Measurements from ENCODE around the gene TMEM126B. TPM values are rescaled to one million over a fixed set of nuclear protein-coding genes. Genes with fewer than 3 reads are reported as not detected.

Gene TMEM126B
- total and polyA plus RNA-seq, 2 of the 13 experiments (the other 11 are each of a cell fraction or from before 2014, with no cell fraction given): 33.6 to 54.8 TPM

DNA sequence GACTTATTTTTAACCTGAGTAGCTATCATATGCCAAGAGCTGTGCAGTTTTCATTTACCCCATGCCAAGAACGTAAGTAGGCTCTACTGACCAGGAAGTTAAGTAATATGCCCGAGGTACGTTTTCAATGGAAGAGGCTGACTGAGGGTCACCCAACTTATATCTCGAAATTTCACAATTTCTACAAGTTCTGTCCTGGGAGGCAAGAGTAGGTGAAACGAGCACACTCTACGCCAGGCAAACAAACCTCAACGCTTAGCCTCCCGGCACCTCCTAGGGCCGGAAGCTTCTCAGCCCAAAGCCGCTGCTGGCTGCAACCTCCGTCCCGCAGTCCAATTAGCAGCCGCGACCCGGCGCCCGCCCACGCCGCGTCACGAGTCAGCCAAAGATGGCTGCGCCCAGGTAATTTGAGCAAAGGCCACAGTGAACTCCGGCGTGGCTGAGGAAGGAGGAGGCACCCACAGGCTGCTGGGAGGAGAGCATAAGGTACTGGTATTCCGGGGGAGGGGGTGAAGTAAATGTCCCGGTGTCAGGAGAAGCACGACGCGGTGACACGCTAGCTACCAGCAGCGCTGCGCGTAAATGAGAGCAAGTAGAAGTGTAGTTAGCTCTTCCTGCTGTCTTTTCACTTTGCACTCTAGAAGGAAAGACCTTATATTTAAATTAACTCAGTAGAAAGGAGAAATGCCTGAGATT lies 19.4 kb downstream of the TMEM126B start, which contains the start of gene TMEM126A (continued):
- TF ChIP-seq, protein P1, sequence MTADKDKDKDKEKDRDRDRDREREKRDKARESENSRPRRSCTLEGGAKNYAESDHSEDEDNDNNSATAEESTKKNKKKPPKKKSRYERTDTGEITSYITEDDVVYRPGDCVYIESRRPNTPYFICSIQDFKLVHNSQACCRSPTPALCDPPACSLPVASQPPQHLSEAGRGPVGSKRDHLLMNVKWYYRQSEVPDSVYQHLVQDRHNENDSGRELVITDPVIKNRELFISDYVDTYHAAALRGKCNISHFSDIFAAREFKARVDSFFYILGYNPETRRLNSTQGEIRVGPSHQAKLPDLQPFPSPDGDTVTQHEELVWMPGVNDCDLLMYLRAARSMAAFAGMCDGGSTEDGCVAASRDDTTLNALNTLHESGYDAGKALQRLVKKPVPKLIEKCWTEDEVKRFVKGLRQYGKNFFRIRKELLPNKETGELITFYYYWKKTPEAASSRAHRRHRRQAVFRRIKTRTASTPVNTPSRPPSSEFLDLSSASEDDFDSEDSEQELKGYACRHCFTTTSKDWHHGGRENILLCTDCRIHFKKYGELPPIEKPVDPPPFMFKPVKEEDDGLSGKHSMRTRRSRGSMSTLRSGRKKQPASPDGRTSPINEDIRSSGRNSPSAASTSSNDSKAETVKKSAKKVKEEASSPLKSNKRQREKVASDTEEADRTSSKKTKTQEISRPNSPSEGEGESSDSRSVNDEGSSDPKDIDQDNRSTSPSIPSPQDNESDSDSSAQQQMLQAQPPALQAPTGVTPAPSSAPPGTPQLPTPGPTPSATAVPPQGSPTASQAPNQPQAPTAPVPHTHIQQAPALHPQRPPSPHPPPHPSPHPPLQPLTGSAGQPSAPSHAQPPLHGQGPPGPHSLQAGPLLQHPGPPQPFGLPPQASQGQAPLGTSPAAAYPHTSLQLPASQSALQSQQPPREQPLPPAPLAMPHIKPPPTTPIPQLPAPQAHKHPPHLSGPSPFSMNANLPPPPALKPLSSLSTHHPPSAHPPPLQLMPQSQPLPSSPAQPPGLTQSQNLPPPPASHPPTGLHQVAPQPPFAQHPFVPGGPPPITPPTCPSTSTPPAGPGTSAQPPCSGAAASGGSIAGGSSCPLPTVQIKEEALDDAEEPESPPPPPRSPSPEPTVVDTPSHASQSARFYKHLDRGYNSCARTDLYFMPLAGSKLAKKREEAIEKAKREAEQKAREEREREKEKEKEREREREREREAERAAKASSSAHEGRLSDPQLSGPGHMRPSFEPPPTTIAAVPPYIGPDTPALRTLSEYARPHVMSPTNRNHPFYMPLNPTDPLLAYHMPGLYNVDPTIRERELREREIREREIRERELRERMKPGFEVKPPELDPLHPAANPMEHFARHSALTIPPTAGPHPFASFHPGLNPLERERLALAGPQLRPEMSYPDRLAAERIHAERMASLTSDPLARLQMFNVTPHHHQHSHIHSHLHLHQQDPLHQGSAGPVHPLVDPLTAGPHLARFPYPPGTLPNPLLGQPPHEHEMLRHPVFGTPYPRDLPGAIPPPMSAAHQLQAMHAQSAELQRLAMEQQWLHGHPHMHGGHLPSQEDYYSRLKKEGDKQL (CRISPR knock-in tag; IDR thresholded peaks at IDR 0.05; ENCODE audit: low read depth): no peak
- TF ChIP-seq, protein P2, sequence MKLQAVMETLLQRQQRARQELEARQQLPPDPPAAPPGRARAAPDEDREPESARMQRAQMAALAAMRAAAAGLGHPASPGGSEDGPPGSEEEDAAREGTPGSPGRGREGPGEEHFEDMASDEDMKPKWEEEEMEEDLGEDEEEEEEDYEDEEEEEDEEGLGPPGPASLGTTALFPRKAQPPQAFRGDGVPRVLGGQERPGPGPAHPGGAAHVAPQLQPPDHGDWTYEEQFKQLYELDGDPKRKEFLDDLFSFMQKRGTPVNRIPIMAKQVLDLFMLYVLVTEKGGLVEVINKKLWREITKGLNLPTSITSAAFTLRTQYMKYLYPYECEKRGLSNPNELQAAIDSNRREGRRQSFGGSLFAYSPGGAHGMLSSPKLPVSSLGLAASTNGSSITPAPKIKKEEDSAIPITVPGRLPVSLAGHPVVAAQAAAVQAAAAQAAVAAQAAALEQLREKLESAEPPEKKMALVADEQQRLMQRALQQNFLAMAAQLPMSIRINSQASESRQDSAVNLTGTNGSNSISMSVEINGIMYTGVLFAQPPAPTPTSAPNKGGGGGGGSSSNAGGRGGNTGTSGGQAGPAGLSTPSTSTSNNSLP (IDR thresholded peaks at IDR 0.05; ENCODE audit: low read depth, low read length): no peak
- TF ChIP-seq, protein P3, sequence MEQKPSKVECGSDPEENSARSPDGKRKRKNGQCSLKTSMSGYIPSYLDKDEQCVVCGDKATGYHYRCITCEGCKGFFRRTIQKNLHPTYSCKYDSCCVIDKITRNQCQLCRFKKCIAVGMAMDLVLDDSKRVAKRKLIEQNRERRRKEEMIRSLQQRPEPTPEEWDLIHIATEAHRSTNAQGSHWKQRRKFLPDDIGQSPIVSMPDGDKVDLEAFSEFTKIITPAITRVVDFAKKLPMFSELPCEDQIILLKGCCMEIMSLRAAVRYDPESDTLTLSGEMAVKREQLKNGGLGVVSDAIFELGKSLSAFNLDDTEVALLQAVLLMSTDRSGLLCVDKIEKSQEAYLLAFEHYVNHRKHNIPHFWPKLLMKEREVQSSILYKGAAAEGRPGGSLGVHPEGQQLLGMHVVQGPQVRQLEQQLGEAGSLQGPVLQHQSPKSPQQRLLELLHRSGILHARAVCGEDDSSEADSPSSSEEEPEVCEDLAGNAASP (CRISPR knock-in tag; IDR thresholded peaks at IDR 0.05; ENCODE audit: borderline replicate concordance): peak; percentile 39; the same call in 1 of the 2 replicates
- TF ChIP-seq, protein P4, sequence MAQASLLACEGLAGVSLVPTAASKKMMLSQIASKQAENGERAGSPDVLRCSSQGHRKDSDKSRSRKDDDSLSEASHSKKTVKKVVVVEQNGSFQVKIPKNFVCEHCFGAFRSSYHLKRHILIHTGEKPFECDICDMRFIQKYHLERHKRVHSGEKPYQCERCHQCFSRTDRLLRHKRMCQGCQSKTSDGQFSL (CRISPR knock-in tag; IDR thresholded peaks at IDR 0.05): no peak
- TF ChIP-seq, protein P5, sequence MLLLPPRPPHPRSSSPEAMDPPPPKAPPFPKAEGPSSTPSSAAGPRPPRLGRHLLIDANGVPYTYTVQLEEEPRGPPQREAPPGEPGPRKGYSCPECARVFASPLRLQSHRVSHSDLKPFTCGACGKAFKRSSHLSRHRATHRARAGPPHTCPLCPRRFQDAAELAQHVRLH (CRISPR knock-in tag; IDR thresholded peaks at IDR 0.05; ENCODE audit: borderline replicate concordance, low read depth): peak; percentile 79; the same call in 1 of the 2 replicates
- TF ChIP-seq ZNF788 (CRISPR knock-in tag; IDR thresholded peaks at IDR 0.05; ENCODE audit: borderline replicate concordance): peak; percentile 88; the same call in 1 of the 2 replicates
- no peak for TF ChIP-seq HOXA7 (CRISPR knock-in tag; IDR thresholded peaks at IDR 0.05)
- peak in 1 of 2 experiments; percentile 7; a peak in 1 of 4 replicates for TF ChIP-seq EP300 (IDR thresholded peaks at IDR 0.05; ENCODE audit: low read depth in 2 of 2, low read length in 2 of 2)
- TF ChIP-seq EP300 (CRISPR knock-in tag; IDR thresholded peaks at IDR 0.05; ENCODE audit: borderline replicate concordance): no peak; the same call in 1 of the 2 replicates
- no peak for TF ChIP-seq CHD2 (IDR thresholded peaks at IDR 0.05; ENCODE audit: low read depth, low read length)
- no peak for TF ChIP-seq ZFP1 (CRISPR knock-in tag; IDR thresholded peaks at IDR 0.05)
- TF ChIP-seq, protein P6, sequence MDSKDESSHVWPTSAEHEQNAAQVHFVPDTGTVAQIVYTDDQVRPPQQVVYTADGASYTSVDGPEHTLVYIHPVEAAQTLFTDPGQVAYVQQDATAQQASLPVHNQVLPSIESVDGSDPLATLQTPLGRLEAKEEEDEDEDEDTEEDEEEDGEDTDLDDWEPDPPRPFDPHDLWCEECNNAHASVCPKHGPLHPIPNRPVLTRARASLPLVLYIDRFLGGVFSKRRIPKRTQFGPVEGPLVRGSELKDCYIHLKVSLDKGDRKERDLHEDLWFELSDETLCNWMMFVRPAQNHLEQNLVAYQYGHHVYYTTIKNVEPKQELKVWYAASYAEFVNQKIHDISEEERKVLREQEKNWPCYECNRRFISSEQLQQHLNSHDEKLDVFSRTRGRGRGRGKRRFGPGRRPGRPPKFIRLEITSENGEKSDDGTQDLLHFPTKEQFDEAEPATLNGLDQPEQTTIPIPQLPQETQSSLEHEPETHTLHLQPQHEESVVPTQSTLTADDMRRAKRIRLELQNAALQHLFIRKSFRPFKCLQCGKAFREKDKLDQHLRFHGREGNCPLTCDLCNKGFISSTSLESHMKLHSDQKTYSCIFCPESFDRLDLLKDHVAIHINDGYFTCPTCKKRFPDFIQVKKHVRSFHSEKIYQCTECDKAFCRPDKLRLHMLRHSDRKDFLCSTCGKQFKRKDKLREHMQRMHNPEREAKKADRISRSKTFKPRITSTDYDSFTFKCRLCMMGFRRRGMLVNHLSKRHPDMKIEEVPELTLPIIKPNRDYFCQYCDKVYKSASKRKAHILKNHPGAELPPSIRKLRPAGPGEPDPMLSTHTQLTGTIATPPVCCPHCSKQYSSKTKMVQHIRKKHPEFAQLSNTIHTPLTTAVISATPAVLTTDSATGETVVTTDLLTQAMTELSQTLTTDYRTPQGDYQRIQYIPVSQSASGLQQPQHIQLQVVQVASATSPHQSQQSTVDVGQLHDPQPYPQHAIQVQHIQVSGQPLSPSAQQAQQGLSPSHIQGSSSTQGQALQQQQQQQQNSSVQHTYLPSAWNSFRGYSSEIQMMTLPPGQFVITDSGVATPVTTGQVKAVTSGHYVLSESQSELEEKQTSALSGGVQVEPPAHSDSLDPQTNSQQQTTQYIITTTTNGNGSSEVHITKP (CRISPR knock-in tag; IDR thresholded peaks at IDR 0.05; ENCODE audit: low read depth): no peak; the same call in 1 of the 2 replicates
- no peak for TF ChIP-seq IKZF1 (IDR thresholded peaks at IDR 0.05)
- peak; percentile 42; the same call in 1 of the 2 replicates for TF ChIP-seq BRD4 (CRISPR knock-in tag; IDR thresholded peaks at IDR 0.05)
- TF ChIP-seq DR1 (CRISPR knock-in tag; IDR thresholded peaks at IDR 0.05): peak; percentile 35; the same call in 1 of the 2 replicates
